Adrenal gland (tissue), 12 donors: ENCODE results near the gene DCBLD1. TPM values are rescaled to one million over a fixed set of nuclear protein-coding genes. Genes with fewer than 3 reads are reported as not detected.

ENCODE experiments used
- DNase-seq, 7 donors: peaks; one replicate each; pipeline ENCODE4 v3.0.0-alpha.2; 2019 to 2020
- H3K27ac ChIP-seq, 5 donors: fragments of 200-600 bp; sonication (generic) in 4 of 5; 1 replicate in 3 of 5; 2 replicates in 2 of 5; pipeline versions ENCODE4 v1.5.1 to v1.8.0; 2016 to 2020; ENCODE audit warnings: mild to moderate bottlenecking in 1 of 5
- H3K27me3 ChIP-seq: fragments of 200-600 bp; 2 replicates; pipeline ENCODE4 v1.8.0; 2021
- H3K36me3 ChIP-seq, 2 donors: fragments of 200-600 bp; replicated peaks in 1 of 2; 1 replicate in 1 of 2; 2 replicates in 1 of 2; pipeline versions ENCODE4 v1.5.1 to v1.8.0; 2018 to 2022
- H3K4me1 ChIP-seq, 2 donors: fragments of 200-600 bp; replicated peaks in 1 of 2; 1 replicate in 1 of 2; 2 replicates in 1 of 2; pipeline versions ENCODE4 v1.5.1 to v1.8.0; 2018 to 2021
- H3K4me3 ChIP-seq, 4 donors: fragments of 200-600 bp; sonication (generic) in 3 of 4; one replicate each; pipeline ENCODE4 v1.5.1; 2016 to 2018
- H3K9me3 ChIP-seq, 3 donors: fragments of 200-600 bp; sonication (generic) in 1 of 3; replicated peaks in 1 of 3; 1 replicate in 2 of 3; 2 replicates in 1 of 3; pipeline versions ENCODE4 v1.5.1 to v1.8.0; 2016 to 2021
- CTCF ChIP-seq, 6 experiments: fragments of 450-650 bp in 4 of 6; fragments of 200-600 bp in 2 of 6; sonication (generic) in 1 of 6; IDR thresholded peaks; 1 replicate in 5 of 6; 2 replicates in 1 of 6; pipeline versions ENCODE4 v1.5.1 to v1.8.0; 2016 to 2021; ENCODE audit warnings: antibody characterized with exemption in 6 of 6, mild to moderate bottlenecking in 2 of 6, moderate library complexity in 1 of 6
- POLR2A ChIP-seq, 2 donors: fragments of 450-650 bp; IDR thresholded peaks; one replicate each; pipeline ENCODE4 v1.6.1; 2017; ENCODE audit warnings: antibody characterized with exemption in 2 of 2, mild to moderate bottlenecking in 2 of 2, moderate library complexity in 1 of 2
- WGBS, 4 donors: extraction: QIAGEN DNeasy Blood & Tissue Kit in 2 of 4; methylation state at CpG; one replicate each; pipeline versions ENCODE4 v1.1.5 to v1.1.7; 2013 to 2017; 5-methylcytosine and 5-hydroxymethylcytosine counted together
- intact Hi-C, 2 donors: fragments of 100-400 bp; cut with DNase I; formaldehyde crosslinking; loops; one replicate each; pipeline versions ENCODE4 v1.14.1 to v1.15.0; 2022 to 2023
- polyA plus RNA-seq, 3 donors: library from polyadenylated mRNA; stranded (reverse); fragments of 200-250 nt in 2 of 3; fragments of 350-450 nt in 1 of 3; fragmentation: Illumina TruSeq in 1 of 3; extraction: RNeasy Lipid Tissue Mini Kit (QIAGEN cat#74804) in 1 of 3; gene quantifications; one replicate each; pipeline ENCODE4 v1.2.3, GENCODE V29; 2013 to 2014
- total RNA-seq, 9 donors: library from RNA; depleted of rRNA in 4 of 9; stranded (reverse); fragments of >200 nt in 4 of 9; fragments of 120-200 nt in 1 of 9; fragmentation: NEBNext Ultra II Directional in 1 of 9; extraction: Animal tissue kit (Norgen Biotek cat#: 25700) in 1 of 9; gene quantifications; one replicate each; pipeline versions ENCODE4 v1.1.0 to v1.2.4, GENCODE V29; 2013 to 2023
- donor health status: healthy with polysubstance abuse.
- donor health status: Bipolar disorder and iron deficiency.
- donor health status: DM: yes; HTN: yes; CAD: no.
- donor health status: DM: no; HTN: no; CAD: no.
- donor health status: DM: no; HTN: no; CAD: no.
- donor health status: DM: yes; HTN: yes; CAD: no.

The DCBLD1 gene
- total and polyA plus RNA-seq, 12 donors: 4.2 to 17.1 (median 6.6) TPM

- Histone ChIP-seq H3K9me3 (no peaks in the 10 kb centered on the region), H3K36me3 (no peaks in the 10 kb centered on the region), H3K27ac (no peak overlapping the region), H3K4me3 (no peak overlapping the region), H3K4me1 (no peaks in the 10 kb centered on the region), H3K27me3 (peaks cover 5% of the 10 kb centered on the region)
- no peak for DNase-seq
- 56 to 75% (median 68%) methylated on average over 2 of the region's 2 CpGs for WGBS, 4 donors
- intact Hi-C loops: no loop called here
- no peak for TF ChIP-seq CTCF (IDR thresholded peaks at IDR 0.05)
Measured at GRCh38 chr6:117444600-117444999, 37.9 kb upstream of the DCBLD1 start.

GRCh38 chr6:117446861-117447260 lies 35.6 kb upstream of the DCBLD1 start:
- no peaks in the 10 kb centered on the region for H3K36me3 ChIP-seq
- no peaks in the 10 kb centered on the region for H3K4me1 ChIP-seq
- H3K9me3 ChIP-seq: no peaks in the 10 kb centered on the region
- H3K27me3 ChIP-seq: peaks cover 6% of the 10 kb centered on the region
- DNase-seq: no peak
- no peak overlapping the region for H3K4me3 ChIP-seq
- no peak overlapping the region for H3K27ac ChIP-seq
- intact Hi-C loops: loop anchor here (5.0 kb wide), 2 partner anchors 110 to 160 kb away; no protein-coding TSS in a partner anchor
- TF ChIP-seq POLR2A (IDR thresholded peaks at IDR 0.05) (no peak), CTCF (IDR thresholded peaks at IDR 0.05) (no peak)
- WGBS, 4 donors: 57 to 83% (median 76%) methylated on average over 3 of the region's 3 CpGs

- H3K27ac ChIP-seq: no peak overlapping the region
- WGBS, 4 donors: 52 to 62% (median 54%) methylated on average over 5 of the region's 5 CpGs
- no peaks in the 10 kb centered on the region for H3K36me3 ChIP-seq
- H3K4me1 ChIP-seq: no peaks in the 10 kb centered on the region
- TF ChIP-seq CTCF (IDR thresholded peaks at IDR 0.05) (no peak), POLR2A (IDR thresholded peaks at IDR 0.05) (no peak)
- DNase-seq: no peak
- intact Hi-C loops: loop anchor here (5.0 kb wide), 2 partner anchors 109 to 159 kb away; no protein-coding TSS in a partner anchor
- H3K4me3 ChIP-seq: no peak overlapping the region
- peaks cover 6% of the 10 kb centered on the region for H3K27me3 ChIP-seq
- no peaks in the 10 kb centered on the region for H3K9me3 ChIP-seq
Measured at GRCh38 chr6:117448011-117448410, 34.5 kb upstream of the DCBLD1 start.

GRCh38 chr6:117448732-117449485 lies 33.6 kb upstream of the DCBLD1 start:
- Histone ChIP-seq H3K27me3 (peaks cover 6% of the 10 kb centered on the region), H3K4me3 (no peak overlapping the region), H3K9me3 (no peaks in the 10 kb centered on the region), H3K36me3 (no peaks in the 10 kb centered on the region), H3K4me1 (no peaks in the 10 kb centered on the region), H3K27ac (no peak overlapping the region)
- 31 to 47% (median 33%) methylated on average over 6 of the region's 6 CpGs for WGBS, 4 donors
- DNase-seq: no peak
- intact Hi-C loops: loop anchor here (5.0 kb wide), 2 partner anchors 108 to 158 kb away; no protein-coding TSS in a partner anchor
- TF ChIP-seq CTCF (IDR thresholded peaks at IDR 0.05) (no peak), POLR2A (IDR thresholded peaks at IDR 0.05) (no peak)
